Kidney epithelial cell (primary cell): ENCODE results near the gene IGFBP5. TPM values are rescaled to one million over a fixed set of nuclear protein-coding genes. Genes with fewer than 3 reads are reported as not detected.

ENCODE experiments used
- DNase-seq: peaks from one replicate; pipeline ENCODE4 v3.0.0-alpha.2; 2010; ENCODE audit warnings: low read depth
- H3K27me3 ChIP-seq: 2 replicates; pipeline ENCODE4 v1.6.0; 2011; ENCODE audit warnings: low read length; ENCODE audit not compliant: control insufficient read depth, insufficient read depth
- H3K36me3 ChIP-seq: 2 replicates; pipeline ENCODE4 v1.5.1; 2011; ENCODE audit warnings: low read length; ENCODE audit not compliant: control insufficient read depth, insufficient read depth
- H3K4me3 ChIP-seq: 2 replicates; pipeline ENCODE4 v1.5.1; 2011; ENCODE audit warnings: low read depth, mild to moderate bottlenecking, control low read depth, low read length
- total RNA-seq: library from RNA; depleted of rRNA; stranded (reverse); fragments of >200 nt; gene quantifications from 2 replicates; pipeline ENCODE4 v1.2.3, GENCODE V29; 2015
- TF ChIP-seq, protein P1 (sequence below): IDR thresholded peaks from 2 replicates; pipeline ENCODE4 v1.5.1; 2011; ENCODE audit warnings: mild to moderate bottlenecking, moderate library complexity, low read length, control low read depth, inconsistent platforms; ENCODE audit not compliant: insufficient read depth, poor library complexity, severe bottlenecking

The IGFBP5 gene
- total RNA-seq, 1 donor from 2014 or later: 51.7 TPM

DNA sequence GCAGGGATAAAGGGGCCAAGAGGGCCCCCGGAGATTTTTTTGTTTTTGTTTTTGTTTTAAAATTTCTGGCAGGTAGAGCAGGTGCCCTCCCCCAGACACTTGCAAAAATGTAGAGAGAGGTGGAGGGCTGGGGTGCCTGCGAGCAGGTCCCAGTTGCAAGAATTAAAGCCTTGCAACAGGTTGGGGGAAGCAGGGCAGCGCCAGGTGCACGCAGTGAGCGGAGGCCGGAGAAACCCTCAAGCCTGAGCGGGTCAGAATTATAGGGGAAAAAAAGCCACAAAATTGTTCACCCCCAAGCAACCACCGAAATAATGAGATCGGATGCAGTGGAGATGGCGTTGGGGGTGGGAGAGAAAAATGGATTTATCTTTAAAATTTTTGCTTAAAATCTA is 527 bp downstream of the IGFBP5 start:
- TF ChIP-seq, protein P1, sequence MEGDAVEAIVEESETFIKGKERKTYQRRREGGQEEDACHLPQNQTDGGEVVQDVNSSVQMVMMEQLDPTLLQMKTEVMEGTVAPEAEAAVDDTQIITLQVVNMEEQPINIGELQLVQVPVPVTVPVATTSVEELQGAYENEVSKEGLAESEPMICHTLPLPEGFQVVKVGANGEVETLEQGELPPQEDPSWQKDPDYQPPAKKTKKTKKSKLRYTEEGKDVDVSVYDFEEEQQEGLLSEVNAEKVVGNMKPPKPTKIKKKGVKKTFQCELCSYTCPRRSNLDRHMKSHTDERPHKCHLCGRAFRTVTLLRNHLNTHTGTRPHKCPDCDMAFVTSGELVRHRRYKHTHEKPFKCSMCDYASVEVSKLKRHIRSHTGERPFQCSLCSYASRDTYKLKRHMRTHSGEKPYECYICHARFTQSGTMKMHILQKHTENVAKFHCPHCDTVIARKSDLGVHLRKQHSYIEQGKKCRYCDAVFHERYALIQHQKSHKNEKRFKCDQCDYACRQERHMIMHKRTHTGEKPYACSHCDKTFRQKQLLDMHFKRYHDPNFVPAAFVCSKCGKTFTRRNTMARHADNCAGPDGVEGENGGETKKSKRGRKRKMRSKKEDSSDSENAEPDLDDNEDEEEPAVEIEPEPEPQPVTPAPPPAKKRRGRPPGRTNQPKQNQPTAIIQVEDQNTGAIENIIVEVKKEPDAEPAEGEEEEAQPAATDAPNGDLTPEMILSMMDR: no peak
- Histone ChIP-seq H3K4me3 (peak overlapping the region; percentile 53), H3K36me3 (no peaks in the 10 kb centered on the region), H3K27me3 (no peaks in the 10 kb centered on the region)
- no peak for DNase-seq

GRCh38 chr2:216694082-216694825 is 1.1 kb downstream of the IGFBP5 start:
- H3K4me3 ChIP-seq: peak overlapping the region; percentile 53
- no peaks in the 10 kb centered on the region for H3K36me3 ChIP-seq
- no peaks in the 10 kb centered on the region for H3K27me3 ChIP-seq
- TF ChIP-seq, protein P1: no peak
- DNase-seq: no peak

DNA sequence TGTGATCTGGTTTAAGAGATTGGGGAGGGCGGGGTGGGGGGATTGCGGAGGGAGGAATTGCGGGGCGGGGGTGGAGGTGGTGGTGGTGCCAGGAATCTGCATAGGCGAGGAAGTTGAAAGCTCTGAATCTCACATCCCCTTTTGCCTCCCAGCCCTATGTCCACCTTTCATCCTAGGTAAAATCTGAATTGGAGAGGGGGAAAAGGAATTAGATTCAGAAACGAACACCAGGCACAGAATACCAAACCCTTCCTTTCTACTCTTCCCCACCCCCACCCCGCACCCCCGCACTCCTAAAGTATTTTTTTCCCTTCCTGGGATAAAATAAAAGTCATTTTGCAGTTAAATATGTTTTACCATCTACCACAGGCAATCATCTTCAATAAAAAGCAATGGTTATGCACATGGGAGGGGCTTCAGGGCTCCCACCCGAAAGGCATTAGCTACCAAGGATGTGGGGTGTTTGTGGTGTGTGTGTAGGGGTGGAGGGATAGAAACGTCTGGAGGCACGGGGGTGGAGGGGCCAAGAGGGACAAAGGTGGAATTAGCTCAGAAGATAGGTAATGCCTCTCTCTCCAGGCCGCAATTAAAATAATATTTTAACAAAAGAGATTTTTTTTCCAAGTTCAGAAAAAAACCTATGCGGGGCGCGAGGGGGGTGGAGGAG is 1.8 kb downstream of the IGFBP5 start:
- Histone ChIP-seq H3K4me3 (peak overlapping the region; percentile 53), H3K27me3 (no peaks in the 10 kb centered on the region), H3K36me3 (no peaks in the 10 kb centered on the region)
- TF ChIP-seq, protein P1: no peak
- DNase-seq: no peak

GRCh38 chr2:216692636-216693413 is 2.5 kb downstream of the IGFBP5 start:
- H3K4me3 ChIP-seq: peak overlapping the region; percentile 53
- TF ChIP-seq, protein P1: no peak
- no peak for DNase-seq
- no peaks in the 10 kb centered on the region for H3K27me3 ChIP-seq
- no peaks in the 10 kb centered on the region for H3K36me3 ChIP-seq

- H3K27me3 ChIP-seq: no peaks in the 10 kb centered on the region
- H3K4me3 ChIP-seq: no peak overlapping the region
- no peak for DNase-seq
- TF ChIP-seq, protein P1: no peak
- no peaks in the 10 kb centered on the region for H3K36me3 ChIP-seq
Observed at GRCh38 chr2:216690853-216691741, 4.3 kb downstream of the IGFBP5 start.
